Esophagus muscularis mucosa (tissue), 4 donors: ENCODE data around the gene CEMIP2. TPM values are rescaled to one million over a fixed set of nuclear protein-coding genes. Genes with fewer than 3 reads are reported as not detected.

Source experiments
- DNase-seq: peaks from one replicate; pipeline ENCODE4 v3.0.0-alpha.2; 2017; ENCODE audit errors: extremely low spot score
- H3K27ac ChIP-seq, 4 donors: fragments of 200-600 bp; sonication (generic); replicated peaks in 1 of 4; 1 replicate in 3 of 4; 2 replicates in 1 of 4; pipeline ENCODE4 v1.5.1; 2016 to 2019; ENCODE audit warnings: mild to moderate bottlenecking in 1 of 4
- H3K27me3 ChIP-seq, 4 donors: fragments of 200-600 bp; sonication (generic); one replicate each; pipeline versions ENCODE4 v1.5.1 to v1.6.0; 2016 to 2019
- H3K36me3 ChIP-seq, 4 donors: fragments of 200-600 bp; sonication (generic); one replicate each; pipeline ENCODE4 v1.5.1; 2016 to 2019
- H3K4me1 ChIP-seq, 4 donors: fragments of 200-600 bp; sonication (generic); one replicate each; pipeline ENCODE4 v1.5.1; 2016 to 2019
- H3K4me3 ChIP-seq, 4 donors: fragments of 200-600 bp; sonication (generic); 1 replicate in 2 of 4; 2 replicates in 2 of 4; pipeline ENCODE4 v1.5.1; 2016 to 2019; ENCODE audit warnings: mild to moderate bottlenecking in 4 of 4, moderate library complexity in 1 of 4
- H3K9me3 ChIP-seq, 4 donors: fragments of 200-600 bp; sonication (generic); 1 replicate in 3 of 4; 2 replicates in 1 of 4; pipeline ENCODE4 v1.5.1; 2016 to 2019
- EP300 ChIP-seq: sonication (generic); formaldehyde crosslinking; IDR thresholded peaks from one replicate; pipeline ENCODE4 v1.6.1; 2017; ENCODE audit warnings: antibody characterized with exemption
- POLR2A ChIP-seq: fragments of 450-650 bp; IDR thresholded peaks from one replicate; pipeline ENCODE4 v1.6.1; 2017; ENCODE audit warnings: antibody characterized with exemption, moderate library complexity, mild to moderate bottlenecking, low read depth
- POLR2AphosphoS5 ChIP-seq, 2 donors: sonication (generic); formaldehyde crosslinking; IDR thresholded peaks; one replicate each; pipeline ENCODE4 v1.6.1; 2017; ENCODE audit warnings: antibody characterized with exemption in 2 of 2
- WGBS: methylation state at CpG from one replicate; pipeline ENCODE4 v1.1.5; 2018; 5-methylcytosine and 5-hydroxymethylcytosine counted together
- intact Hi-C: fragments of 100-400 bp; cut with DNase I; formaldehyde crosslinking; loops from one replicate; pipeline ENCODE4 v1.15.1; 2023
- total RNA-seq, 4 donors: library from RNA; depleted of rRNA; stranded (reverse); fragments of >200 nt; gene quantifications; one replicate each; pipeline versions ENCODE4 v1.1.0 to v1.2.1, GENCODE V29; 2016
- TF ChIP-seq, protein P1 (sequence below), 3 experiments: fragments of 200-600 bp in 2 of 3; fragments of 450-650 bp in 1 of 3; sonication (generic) in 2 of 3; IDR thresholded peaks; one replicate each; pipeline ENCODE4 v1.5.1; 2017 to 2019; ENCODE audit warnings: antibody characterized with exemption in 3 of 3, mild to moderate bottlenecking in 2 of 3, moderate library complexity in 1 of 3

Gene CEMIP2, protein sequence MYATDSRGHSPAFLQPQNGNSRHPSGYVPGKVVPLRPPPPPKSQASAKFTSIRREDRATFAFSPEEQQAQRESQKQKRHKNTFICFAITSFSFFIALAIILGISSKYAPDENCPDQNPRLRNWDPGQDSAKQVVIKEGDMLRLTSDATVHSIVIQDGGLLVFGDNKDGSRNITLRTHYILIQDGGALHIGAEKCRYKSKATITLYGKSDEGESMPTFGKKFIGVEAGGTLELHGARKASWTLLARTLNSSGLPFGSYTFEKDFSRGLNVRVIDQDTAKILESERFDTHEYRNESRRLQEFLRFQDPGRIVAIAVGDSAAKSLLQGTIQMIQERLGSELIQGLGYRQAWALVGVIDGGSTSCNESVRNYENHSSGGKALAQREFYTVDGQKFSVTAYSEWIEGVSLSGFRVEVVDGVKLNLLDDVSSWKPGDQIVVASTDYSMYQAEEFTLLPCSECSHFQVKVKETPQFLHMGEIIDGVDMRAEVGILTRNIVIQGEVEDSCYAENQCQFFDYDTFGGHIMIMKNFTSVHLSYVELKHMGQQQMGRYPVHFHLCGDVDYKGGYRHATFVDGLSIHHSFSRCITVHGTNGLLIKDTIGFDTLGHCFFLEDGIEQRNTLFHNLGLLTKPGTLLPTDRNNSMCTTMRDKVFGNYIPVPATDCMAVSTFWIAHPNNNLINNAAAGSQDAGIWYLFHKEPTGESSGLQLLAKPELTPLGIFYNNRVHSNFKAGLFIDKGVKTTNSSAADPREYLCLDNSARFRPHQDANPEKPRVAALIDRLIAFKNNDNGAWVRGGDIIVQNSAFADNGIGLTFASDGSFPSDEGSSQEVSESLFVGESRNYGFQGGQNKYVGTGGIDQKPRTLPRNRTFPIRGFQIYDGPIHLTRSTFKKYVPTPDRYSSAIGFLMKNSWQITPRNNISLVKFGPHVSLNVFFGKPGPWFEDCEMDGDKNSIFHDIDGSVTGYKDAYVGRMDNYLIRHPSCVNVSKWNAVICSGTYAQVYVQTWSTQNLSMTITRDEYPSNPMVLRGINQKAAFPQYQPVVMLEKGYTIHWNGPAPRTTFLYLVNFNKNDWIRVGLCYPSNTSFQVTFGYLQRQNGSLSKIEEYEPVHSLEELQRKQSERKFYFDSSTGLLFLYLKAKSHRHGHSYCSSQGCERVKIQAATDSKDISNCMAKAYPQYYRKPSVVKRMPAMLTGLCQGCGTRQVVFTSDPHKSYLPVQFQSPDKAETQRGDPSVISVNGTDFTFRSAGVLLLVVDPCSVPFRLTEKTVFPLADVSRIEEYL (N-terminal part only)
- total RNA-seq, result 100 to 1,000 TPM in 1 of 4 donors, 10 to 100 TPM in 3; 18.5 to 144 (median 26.8) TPM

DNA sequence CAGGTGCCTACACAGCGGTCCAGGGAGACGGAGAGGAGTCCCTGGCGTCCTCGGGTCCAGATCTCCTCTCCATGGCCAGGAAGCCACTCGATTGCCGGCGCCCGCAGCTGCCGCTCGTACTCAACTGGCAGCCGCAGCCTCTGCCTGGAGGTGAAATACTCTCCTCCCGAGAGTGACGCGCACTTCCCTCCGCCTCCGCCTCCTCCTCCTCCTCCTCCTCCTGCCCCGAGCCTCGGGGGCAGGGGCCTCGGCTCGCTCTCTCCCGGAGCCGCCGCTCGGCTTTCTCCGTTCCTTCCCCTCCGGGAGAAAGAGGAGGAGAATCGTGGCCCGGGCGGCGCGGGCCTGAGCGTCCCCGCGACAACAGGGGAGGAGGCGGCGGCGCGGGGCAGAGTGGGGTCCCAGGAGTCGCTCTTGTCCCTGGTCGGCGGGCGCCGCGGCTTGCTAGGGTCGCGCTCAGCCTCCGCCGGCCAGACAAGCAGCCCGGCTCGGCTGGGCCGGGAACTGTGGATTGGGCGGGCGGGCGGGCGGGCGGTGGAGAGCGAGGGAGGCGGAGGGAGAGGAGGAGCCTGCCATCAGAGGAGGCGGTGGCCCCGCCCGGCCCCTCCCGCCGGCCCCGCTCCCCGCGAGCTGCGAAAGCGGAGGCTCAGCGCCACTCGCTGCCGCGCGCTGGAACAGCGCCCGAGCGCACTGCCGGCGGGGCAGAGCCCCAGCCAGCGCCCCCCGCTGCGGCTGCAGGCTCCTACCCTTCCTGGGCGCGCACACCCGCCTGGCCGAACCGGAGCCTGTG, at the start of gene CEMIP2:
Gene CEMIP2 (minus strand): TSS at position 126 of the 787 bp plus-strand sequence. CDS start 18,140 bp downstream, outside the sequence.
- WGBS, result 0% methylated on average over 11 of the region's 86 CpGs
- Histone ChIP-seq H3K4me3 (peak within 1 kb of the TSS; percentile 66 to 83 (median 76)), H3K9me3 (no peaks in the 10 kb centered on the region), H3K36me3 (no peaks in the 10 kb centered on the region), H3K27ac (peak within 1 kb of the TSS; percentile 94 to 98 (median 96)), H3K4me1 (peaks cover 19 to 52% (median 51%) of the 10 kb centered on the region in 4 donors), H3K27me3 (no peaks in the 10 kb centered on the region)
- intact Hi-C loops, result loop anchor here (5.0 to 10.0 kb wide), 3 partner anchors 46 to 161 kb away; no protein-coding TSS in a partner anchor
- peak; percentile 96 for DNase-seq
- TF ChIP-seq, protein P1, sequence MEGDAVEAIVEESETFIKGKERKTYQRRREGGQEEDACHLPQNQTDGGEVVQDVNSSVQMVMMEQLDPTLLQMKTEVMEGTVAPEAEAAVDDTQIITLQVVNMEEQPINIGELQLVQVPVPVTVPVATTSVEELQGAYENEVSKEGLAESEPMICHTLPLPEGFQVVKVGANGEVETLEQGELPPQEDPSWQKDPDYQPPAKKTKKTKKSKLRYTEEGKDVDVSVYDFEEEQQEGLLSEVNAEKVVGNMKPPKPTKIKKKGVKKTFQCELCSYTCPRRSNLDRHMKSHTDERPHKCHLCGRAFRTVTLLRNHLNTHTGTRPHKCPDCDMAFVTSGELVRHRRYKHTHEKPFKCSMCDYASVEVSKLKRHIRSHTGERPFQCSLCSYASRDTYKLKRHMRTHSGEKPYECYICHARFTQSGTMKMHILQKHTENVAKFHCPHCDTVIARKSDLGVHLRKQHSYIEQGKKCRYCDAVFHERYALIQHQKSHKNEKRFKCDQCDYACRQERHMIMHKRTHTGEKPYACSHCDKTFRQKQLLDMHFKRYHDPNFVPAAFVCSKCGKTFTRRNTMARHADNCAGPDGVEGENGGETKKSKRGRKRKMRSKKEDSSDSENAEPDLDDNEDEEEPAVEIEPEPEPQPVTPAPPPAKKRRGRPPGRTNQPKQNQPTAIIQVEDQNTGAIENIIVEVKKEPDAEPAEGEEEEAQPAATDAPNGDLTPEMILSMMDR (IDR thresholded peaks at IDR 0.05), result peak; percentile 37 to 56 (median 51)
- peak; percentile 44 for TF ChIP-seq POLR2A
- TF ChIP-seq POLR2AphosphoS5 (IDR thresholded peaks at IDR 0.05), result peak; percentile 91 to 96
- no peak for TF ChIP-seq EP300

DNA sequence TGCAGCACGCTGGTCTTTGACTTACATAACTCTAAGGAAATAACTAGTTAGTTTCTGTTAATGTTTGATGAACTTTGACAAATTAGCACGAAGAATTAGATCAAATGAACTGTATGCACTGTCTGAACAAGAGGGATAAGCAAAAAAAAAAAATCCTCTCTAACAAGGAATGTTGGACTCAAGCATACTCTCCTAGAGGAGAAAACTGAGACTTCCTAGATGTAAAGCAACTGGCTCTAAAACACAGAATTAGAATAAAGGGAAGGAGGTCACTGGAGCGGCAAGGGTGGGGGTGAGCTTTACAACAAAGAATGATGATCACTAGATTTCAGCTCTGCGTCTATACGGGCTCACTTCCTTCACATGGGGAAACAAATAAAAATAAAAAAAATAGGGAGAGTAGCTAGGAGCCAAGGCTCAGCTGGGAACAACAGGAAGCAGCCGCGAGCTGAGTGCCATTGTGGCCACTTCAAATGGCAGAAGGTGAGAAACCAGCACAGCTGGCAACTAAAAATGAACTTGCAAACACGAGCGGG, 48.7 kb upstream of the CEMIP2 start:
- intact Hi-C loops, result loop anchor here (5.0 kb wide), 2 partner anchors 210 to 530 kb away; no protein-coding TSS in a partner anchor
- H3K27ac ChIP-seq, result no peak overlapping the region

DNA sequence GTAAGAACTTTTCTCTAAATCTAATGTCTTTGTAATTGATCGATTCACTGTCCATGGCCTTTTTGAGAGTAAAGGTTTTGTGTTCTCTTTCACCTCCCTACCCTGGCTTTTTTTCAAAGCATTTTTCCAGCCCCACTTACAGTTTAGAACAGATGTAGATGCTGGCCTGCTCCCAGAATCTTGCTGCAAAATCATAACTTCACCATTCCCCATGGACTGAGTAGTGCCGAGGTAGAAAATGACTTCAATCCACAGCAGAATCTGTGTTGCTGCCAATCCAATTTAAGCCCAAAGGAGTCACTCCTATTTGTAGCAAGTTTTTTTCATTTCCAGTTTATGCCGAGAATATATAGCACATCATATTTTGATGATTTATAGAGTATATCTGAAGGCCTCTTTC, 46.5 kb upstream of the CEMIP2 start:
- no peaks in the 10 kb centered on the region for H3K27me3 ChIP-seq
- no peaks in the 10 kb centered on the region for H3K9me3 ChIP-seq
- TF ChIP-seq POLR2AphosphoS5 (IDR thresholded peaks at IDR 0.05), result no peak
- WGBS, result 52% methylated on average over 3 of the region's 3 CpGs
- no peaks in the 10 kb centered on the region for H3K36me3 ChIP-seq
- no peaks in the 10 kb centered on the region for H3K4me1 ChIP-seq
- DNase-seq, result no peak
- intact Hi-C loops, result loop anchor here (5.0 kb wide), 2 partner anchors 208 to 528 kb away; no protein-coding TSS in a partner anchor
- peak overlapping the region in 2 of 4 donors; percentile 6 to 36 for H3K27ac ChIP-seq
- H3K4me3 ChIP-seq, result no peak overlapping the region

More for the DNA sequence above, 48.7 kb upstream of the CEMIP2 start:
- DNase-seq, result no peak
- TF ChIP-seq POLR2A (no peak), EP300 (no peak), POLR2AphosphoS5 (IDR thresholded peaks at IDR 0.05) (no peak)
- TF ChIP-seq, protein P1 (IDR thresholded peaks at IDR 0.05), result no peak
- H3K9me3 ChIP-seq, result no peaks in the 10 kb centered on the region
- 70% methylated on average over 9 of the region's 9 CpGs for WGBS
- no peak overlapping the region for H3K4me3 ChIP-seq
- no peaks in the 10 kb centered on the region for H3K4me1 ChIP-seq
- H3K27me3 ChIP-seq, result no peaks in the 10 kb centered on the region
- no peaks in the 10 kb centered on the region for H3K36me3 ChIP-seq

DNA sequence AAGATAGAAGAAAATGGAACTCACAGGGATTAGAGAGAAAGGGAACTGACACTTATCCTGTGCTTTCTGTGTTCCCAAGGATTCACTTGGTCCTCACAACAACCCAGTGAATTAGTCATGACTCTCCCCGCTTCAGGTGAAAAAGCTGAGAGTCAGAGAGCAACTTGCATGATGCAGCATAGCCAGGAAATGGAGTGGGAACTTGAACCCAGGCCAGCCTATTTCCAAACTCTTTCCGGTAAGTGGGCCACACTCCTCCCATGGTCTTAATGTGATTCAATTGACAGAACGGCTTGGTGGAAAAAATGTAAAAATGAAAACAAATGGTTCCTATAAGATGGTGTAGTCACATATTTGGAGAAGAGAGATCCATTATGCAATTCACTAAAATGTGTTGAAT, 45.9 kb upstream of the CEMIP2 start:
- Histone ChIP-seq H3K36me3 (no peaks in the 10 kb centered on the region), H3K4me3 (no peak overlapping the region), H3K4me1 (no peaks in the 10 kb centered on the region), H3K9me3 (no peaks in the 10 kb centered on the region), H3K27me3 (no peaks in the 10 kb centered on the region), H3K27ac (peak overlapping the region in 2 of 4 donors; percentile 7 to 37)
- intact Hi-C loops, result no loop called here
- TF ChIP-seq EP300 (no peak), POLR2A (no peak), POLR2AphosphoS5 (IDR thresholded peaks at IDR 0.05) (no peak)
- TF ChIP-seq, protein P1 (IDR thresholded peaks at IDR 0.05), result no peak
- DNase-seq, result no peak
- 74% methylated on average over 3 of the region's 3 CpGs for WGBS
